Motor neuron (in vitro differentiated cells): ENCODE results near the gene HLA-A. TPM values are rescaled to one million over a fixed set of nuclear protein-coding genes. Genes with fewer than 3 reads are reported as not detected.

Experiments used
- ATAC-seq, 8 experiments: fragments of 200-7000 bp; cut with Tn5 transposase; replicated peaks in 6 of 8; 2 replicates each; pipeline ENCODE4 v1.8.0; 2021; ENCODE audit warnings: mild to moderate bottlenecking in 8 of 8, moderate library complexity in 8 of 8
- H3K27ac ChIP-seq, 2 donors: fragments of 250-450 bp; sonication (Bioruptor Pico); 2 replicates each; pipeline ENCODE4 v1.9.0; 2021; ENCODE audit warnings: antibody characterized with exemption in 2 of 2, mild to moderate bottlenecking in 2 of 2, moderate library complexity in 1 of 2
- H3K4me1 ChIP-seq, 2 donors: fragments of 250-450 bp; sonication (Bioruptor Pico); replicated peaks in 1 of 2; 2 replicates each; pipeline ENCODE4 v1.6.1; 2021; ENCODE audit warnings: antibody characterized with exemption in 2 of 2, mild to moderate bottlenecking in 2 of 2, moderate library complexity in 1 of 2
- H3K4me3 ChIP-seq, 5 donors: fragments of 250-450 bp; sonication (Bioruptor Pico); 2 replicates each; pipeline ENCODE4 v1.9.0; 2021; ENCODE audit warnings: antibody characterized with exemption in 5 of 5, mild to moderate bottlenecking in 5 of 5, moderate library complexity in 4 of 5
- WGBS, 10 experiments: fragments of 450-650 bp; shearing (Covaris generic); methylation state at CpG; one replicate each; pipeline ENCODE4 v1.0.0; 2022; 5-methylcytosine and 5-hydroxymethylcytosine counted together
- in situ Hi-C, 9 experiments: fragments of 400-800 bp; cut with MboI; loops; one replicate each; pipeline ENCODE4 v1.15.0; 2021; ENCODE audit warnings: low sequenced_read_pairs in 9 of 9, low pct_unique_long_range_greater_than_20kb in 2 of 9; ENCODE audit not compliant: unreplicated experiment in 9 of 9
- total RNA-seq, 8 experiments: library from RNA; unstranded; fragments of 300-600 nt; gene quantifications; 2 replicates each; pipeline versions ENCODE4 v1.2.3 to v1.2.4, GENCODE V29; 2022

The HLA-A gene
- total RNA-seq, 8 experiments from 2014 or later = 19.7 to 1,879 (median 136) TPM

- Histone ChIP-seq H3K27ac (no peak overlapping the region), H3K4me3 (peak overlapping the region; percentile 30 to 85 (median 54)), H3K4me1 (peaks cover 0 to 2% of the 10 kb centered on the region in 2 donors)
- WGBS, 10 experiments = 0 to 50% (median 18%) methylated on average over 1 to 4 of the region's 5 CpGs; no CpG with 5 or more reads in 6 of the 10 experiments
- in situ Hi-C loops = no loop called here
- ATAC-seq = peak in 4 of 8 experiments; percentile 33 to 44 (median 40)
Observed at GRCh38 chr6:29941916-29942274, 437 bp upstream of the HLA-A start.

- in situ Hi-C loops = no loop called here
- ATAC-seq = no peak
- no peak overlapping the region for H3K27ac ChIP-seq
- H3K4me1 ChIP-seq = peaks cover 0 to 2% of the 10 kb centered on the region in 2 donors
- peak overlapping the region; percentile 30 to 85 (median 54) for H3K4me3 ChIP-seq
- 7 to 100% (median 95%) methylated on average over 1 to 8 of the region's 58 CpGs; no CpG with 5 or more reads in 5 of the 10 experiments for WGBS, 10 experiments
Observed at GRCh38 chr6:29943053-29943966, 978 bp downstream of the HLA-A start.

- WGBS, 10 experiments = 60 to 100% (median 80%) methylated on average over 1 to 3 of the region's 4 CpGs; no CpG with 5 or more reads in 5 of the 10 experiments
- in situ Hi-C loops = no loop called here
Observed at GRCh38 chr6:29945281-29945820, 3.0 kb downstream of the HLA-A start.

GRCh38 chr6:29946223-29947076 is 4.1 kb downstream of the HLA-A start:
- no peak overlapping the region for H3K27ac ChIP-seq
- 0 to 100% (median 72%) methylated on average over 1 to 6 of the region's 6 CpGs; no CpG with 5 or more reads in 2 of the 10 experiments for WGBS, 10 experiments
- no peak overlapping the region for H3K4me3 ChIP-seq
- H3K4me1 ChIP-seq = peaks cover 0 to 2% of the 10 kb centered on the region in 2 donors
- ATAC-seq = no peak
- in situ Hi-C loops = no loop called here

More at GRCh38 chr6:29945281-29945820, 3.0 kb downstream of the HLA-A start:
- ATAC-seq = no peak
- peaks cover 0 to 2% of the 10 kb centered on the region in 2 donors for H3K4me1 ChIP-seq
- no peak overlapping the region for H3K4me3 ChIP-seq
- H3K27ac ChIP-seq = no peak overlapping the region

- H3K4me1 ChIP-seq = no peaks in the 10 kb centered on the region
- 17 to 100% (median 58%) methylated on average over 1 to 3 of the region's 3 CpGs; no CpG with 5 or more reads in 4 of the 10 experiments for WGBS, 10 experiments
- no peak overlapping the region for H3K27ac ChIP-seq
- H3K4me3 ChIP-seq = no peak overlapping the region
- peak in 3 of 8 experiments; percentile 13 to 28 (median 27) for ATAC-seq
- in situ Hi-C loops = no loop called here
Observed at GRCh38 chr6:29947077-29947980, 5.0 kb downstream of the HLA-A start.

DNA sequence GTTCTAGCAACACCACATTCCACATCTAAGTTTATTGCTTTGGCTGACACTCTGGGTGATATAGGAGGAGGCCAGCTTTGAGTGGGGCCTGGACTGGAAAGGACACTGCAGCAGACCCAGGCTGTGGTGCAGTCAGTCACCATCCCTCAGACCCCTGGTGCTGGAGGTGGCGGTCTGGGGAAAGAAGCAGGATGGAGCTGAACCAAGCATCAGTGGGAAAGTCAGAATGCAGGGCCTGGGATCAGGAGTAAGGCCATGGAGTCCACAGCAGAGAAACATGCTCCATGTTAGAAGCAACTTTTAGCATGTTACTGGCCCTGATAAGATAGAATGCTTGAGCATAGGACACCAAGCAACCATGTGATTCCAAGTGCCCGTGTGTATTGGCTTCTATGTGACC is 5.9 kb downstream of the HLA-A start:
- no peak overlapping the region for H3K4me3 ChIP-seq
- in situ Hi-C loops = no loop called here
- 73 to 100% (median 87%) methylated on average over 1 to 2 of the region's 2 CpGs; no CpG with 5 or more reads in 6 of the 10 experiments for WGBS, 10 experiments
- no peak overlapping the region for H3K27ac ChIP-seq
- H3K4me1 ChIP-seq = no peaks in the 10 kb centered on the region
- peak in 1 of 8 experiments; percentile 1 for ATAC-seq

DNA sequence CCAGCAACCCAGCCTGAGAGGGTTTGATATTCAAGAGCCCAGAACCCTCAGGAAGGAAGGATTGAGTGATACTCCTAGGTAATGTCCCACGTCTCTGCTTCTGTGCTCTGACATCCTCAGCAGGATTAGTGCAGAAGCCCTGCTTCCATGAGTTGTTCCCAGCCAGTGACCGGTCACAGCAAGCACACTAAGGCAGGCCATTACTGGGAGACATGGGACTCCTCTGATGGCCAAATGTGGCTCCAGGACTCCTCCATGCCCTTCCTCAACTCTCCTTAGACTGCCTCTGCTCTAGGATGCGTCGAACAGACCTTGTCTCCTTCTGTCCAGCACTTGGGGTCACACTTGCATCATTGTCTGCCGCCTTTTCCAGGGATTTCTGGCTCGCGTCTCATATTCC is 7.6 kb downstream of the HLA-A start:
- ATAC-seq = no peak
- in situ Hi-C loops = loop anchor here in 1 of 9 experiments (10.0 kb wide), 1 partner anchor 155 kb away; no protein-coding TSS in a partner anchor
- H3K27ac ChIP-seq = no peak overlapping the region
- no peaks in the 10 kb centered on the region for H3K4me1 ChIP-seq
- H3K4me3 ChIP-seq = no peak overlapping the region
- WGBS, 10 experiments = 33 to 100% (median 70%) methylated on average over 1 to 3 of the region's 7 CpGs; no CpG with 5 or more reads in 6 of the 10 experiments

DNA sequence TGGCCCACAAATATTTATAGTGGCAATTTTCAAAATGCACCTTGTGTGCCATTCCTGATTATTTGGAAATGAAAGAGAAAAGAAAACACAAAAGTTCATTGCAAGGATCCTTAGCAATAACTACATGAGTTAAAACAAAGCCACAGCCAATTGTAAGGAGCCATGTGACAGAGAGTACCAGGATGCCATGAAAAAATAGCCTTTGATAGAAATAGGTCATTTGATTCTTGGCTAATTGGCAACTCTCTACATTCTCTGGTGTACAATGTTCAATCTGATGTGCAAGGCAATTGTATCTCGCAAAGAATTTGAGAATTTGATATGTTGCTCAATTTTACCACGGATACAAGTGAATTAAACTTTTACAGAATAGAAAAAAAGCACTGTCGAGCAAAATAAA is 9.6 kb downstream of the HLA-A start:
- in situ Hi-C loops = loop anchor here in 1 of 9 experiments (10.0 kb wide), 1 partner anchor 157 kb away; no protein-coding TSS in a partner anchor
- Histone ChIP-seq H3K27ac (no peak overlapping the region), H3K4me1 (no peaks in the 10 kb centered on the region), H3K4me3 (no peak overlapping the region)
- no peak for ATAC-seq
- WGBS, 10 experiments = 52 to 80% (median 73%) methylated on average over 2 to 3 of the region's 3 CpGs

DNA sequence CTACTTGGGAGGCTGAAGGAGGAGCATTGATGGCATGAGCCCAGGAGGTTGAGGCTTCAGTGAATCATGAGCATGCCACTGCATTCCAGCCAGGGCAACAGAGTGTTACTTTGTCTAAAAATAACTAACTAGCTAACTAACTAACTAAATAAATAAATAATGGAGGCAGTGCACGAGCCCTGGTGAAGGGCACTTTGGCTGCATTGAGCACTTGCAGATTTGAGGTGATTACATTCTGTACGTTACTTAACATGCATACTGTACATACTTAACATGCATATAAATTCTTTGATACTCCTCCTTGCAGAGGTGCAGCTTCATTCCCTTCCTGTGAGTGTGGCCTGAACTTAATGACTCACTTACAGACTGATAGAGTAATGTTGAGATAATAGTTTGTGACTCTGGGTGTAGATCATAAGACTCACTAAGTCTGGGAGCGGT is 10.7 kb downstream of the HLA-A start:
- WGBS, 10 experiments = 0 to 100% (median 74%) methylated on average over 1 to 3 of the region's 3 CpGs; no CpG with 5 or more reads in 2 of the 10 experiments
- peak in 2 of 8 experiments; percentile 22 to 80 for ATAC-seq
- Histone ChIP-seq H3K4me1 (no peaks in the 10 kb centered on the region), H3K27ac (no peak overlapping the region), H3K4me3 (no peak overlapping the region)
- in situ Hi-C loops = loop anchor here in 1 of 9 experiments (10.0 kb wide), 1 partner anchor 158 kb away; no protein-coding TSS in a partner anchor

- Histone ChIP-seq H3K4me1 (no peaks in the 10 kb centered on the region), H3K27ac (no peak overlapping the region), H3K4me3 (no peak overlapping the region)
- in situ Hi-C loops = loop anchor here in 1 of 9 experiments (10.0 kb wide), 1 partner anchor 159 kb away; no protein-coding TSS in a partner anchor
- ATAC-seq = no peak
- WGBS, 10 experiments = 38 to 100% (median 61%) methylated on average over 1 to 2 of the region's 2 CpGs; no CpG with 5 or more reads in 2 of the 10 experiments
Observed at GRCh38 chr6:29953686-29954085, 11.4 kb downstream of the HLA-A start.

- ATAC-seq = no peak
- no peak overlapping the region for H3K4me3 ChIP-seq
- 100% methylated on average over 1 of the region's 1 CpG; no CpG with 5 or more reads in 8 of the 10 experiments for WGBS, 10 experiments
- H3K4me1 ChIP-seq = no peaks in the 10 kb centered on the region
- in situ Hi-C loops = loop anchor here in 1 of 9 experiments (10.0 kb wide), 1 partner anchor 159 kb away; no protein-coding TSS in a partner anchor
- H3K27ac ChIP-seq = no peak overlapping the region
Observed at GRCh38 chr6:29954272-29954671, 11.9 kb downstream of the HLA-A start.
